Measurements from ENCODE around the gene GNA15.
"Not testable (repeated sequence)": the region's sequence is repeated elsewhere in the genome, so short reads cannot be mapped to it uniquely, and the experiment has no call there.

Gene GNA15

GRCh38 chr19:3189702-3190469 is 54.1 kb downstream of the GNA15 start:
- H4K20me1 ChIP-seq (ENCODE audit: insufficient read depth, low read length): peaks cover 66% of the 10 kb centered on the region
- H3K36me3 ChIP-seq (replicated peaks; ENCODE audit: low read depth, low read length): peaks cover 37% of the 10 kb centered on the region
- no peaks in the 10 kb centered on the region for H3K9me3 ChIP-seq (ENCODE audit: insufficient read depth, low read length)
- peaks cover 86% of the 10 kb centered on the region for H3K79me2 ChIP-seq (ENCODE audit: low read length)
- H2AFZ ChIP-seq (ENCODE audit: low read depth, low read length): no peak overlapping the region
- H3K27me3 ChIP-seq (ENCODE audit: low read depth, low read length): no peaks in the 10 kb centered on the region
- no peak overlapping the region for H3K4me2 ChIP-seq (ENCODE audit: low read length)
- no peak for TF ChIP-seq EZH2phosphoT487 (IDR thresholded peaks at IDR 0.05; ENCODE audit: low read depth)
- no peak for TF ChIP-seq CTCF (IDR thresholded peaks at IDR 0.05; ENCODE audit: low read depth, low read length)
- no peak overlapping the region for H3K9ac ChIP-seq (ENCODE audit: low read length)
- peaks cover 10% of the 10 kb centered on the region for H3K4me1 ChIP-seq (ENCODE audit: low read length)
- no peak overlapping the region for H3K27ac ChIP-seq (ENCODE audit: low read length)
- no peak overlapping the region for H3K4me3 ChIP-seq (ENCODE audit: low read length)

GRCh38 chr19:3190470-3190770 is 54.6 kb downstream of the GNA15 start:
- Histone ChIP-seq H3K36me3 (replicated peaks; ENCODE audit: low read depth, low read length) (peaks cover 37% of the 10 kb centered on the region), H2AFZ (ENCODE audit: low read depth, low read length) (no peak overlapping the region), H3K4me3 (ENCODE audit: low read length) (no peak overlapping the region), H3K4me1 (ENCODE audit: low read length) (peaks cover 10% of the 10 kb centered on the region), H3K9me3 (ENCODE audit: insufficient read depth, low read length) (no peaks in the 10 kb centered on the region), H3K27ac (ENCODE audit: low read length) (no peak overlapping the region), H3K4me2 (ENCODE audit: low read length) (no peak overlapping the region), H3K9ac (ENCODE audit: low read length) (no peak overlapping the region), H4K20me1 (ENCODE audit: insufficient read depth, low read length) (peaks cover 66% of the 10 kb centered on the region), H3K79me2 (ENCODE audit: low read length) (peaks cover 86% of the 10 kb centered on the region), H3K27me3 (ENCODE audit: low read depth, low read length) (no peaks in the 10 kb centered on the region)
- no peak for TF ChIP-seq EZH2phosphoT487 (IDR thresholded peaks at IDR 0.05; ENCODE audit: low read depth)
- TF ChIP-seq CTCF (IDR thresholded peaks at IDR 0.05; ENCODE audit: low read depth, low read length): no peak

- Histone ChIP-seq H3K4me3 (ENCODE audit: low read length) (no peak overlapping the region), H3K79me2 (ENCODE audit: low read length) (peaks cover 81% of the 10 kb centered on the region), H3K27ac (ENCODE audit: low read length) (no peak overlapping the region), H3K4me1 (ENCODE audit: low read length) (peaks cover 10% of the 10 kb centered on the region), H3K27me3 (ENCODE audit: low read depth, low read length) (no peaks in the 10 kb centered on the region), H3K9ac (ENCODE audit: low read length) (no peak overlapping the region), H4K20me1 (ENCODE audit: insufficient read depth, low read length) (peaks cover 66% of the 10 kb centered on the region), H3K9me3 (ENCODE audit: insufficient read depth, low read length) (no peaks in the 10 kb centered on the region), H3K36me3 (replicated peaks; ENCODE audit: low read depth, low read length) (peaks cover 44% of the 10 kb centered on the region), H2AFZ (ENCODE audit: low read depth, low read length) (no peak overlapping the region), H3K4me2 (ENCODE audit: low read length) (no peak overlapping the region)
- no peak for TF ChIP-seq CTCF (IDR thresholded peaks at IDR 0.05; ENCODE audit: low read depth, low read length)
- no peak for TF ChIP-seq EZH2phosphoT487 (IDR thresholded peaks at IDR 0.05; ENCODE audit: low read depth)
Measured at GRCh38 chr19:3190921-3191805, 55.3 kb downstream of the GNA15 start.

- not testable (repeated sequence) for H3K4me2 ChIP-seq (ENCODE audit: low read length); H2AFZ ChIP-seq (ENCODE audit: low read depth, low read length); H3K9me3 ChIP-seq (ENCODE audit: insufficient read depth, low read length); H3K27me3 ChIP-seq (ENCODE audit: low read depth, low read length); H3K4me3 ChIP-seq (ENCODE audit: low read length); H3K27ac ChIP-seq (ENCODE audit: low read length); H3K9ac ChIP-seq (ENCODE audit: low read length); H3K4me1 ChIP-seq (ENCODE audit: low read length)
- peaks cover 49% of the 10 kb centered on the region for H3K36me3 ChIP-seq (replicated peaks; ENCODE audit: low read depth, low read length)
- peaks cover 62% of the 10 kb centered on the region for H4K20me1 ChIP-seq (ENCODE audit: insufficient read depth, low read length)
- H3K79me2 ChIP-seq (ENCODE audit: low read length): peaks cover 76% of the 10 kb centered on the region
Measured at GRCh38 chr19:3191806-3192104, 55.9 kb downstream of the GNA15 start.

All from OCI-LY3 (cell line).